Non-pigmented ciliary epithelial cell (primary cell): ENCODE data around the gene ATP6V0D1.

Source experiments
- DNase-seq: peaks from one replicate; pipeline ENCODE4 v3.0.0-alpha.2; 2010; ENCODE audit warnings: low read depth

The ATP6V0D1 gene

DNA sequence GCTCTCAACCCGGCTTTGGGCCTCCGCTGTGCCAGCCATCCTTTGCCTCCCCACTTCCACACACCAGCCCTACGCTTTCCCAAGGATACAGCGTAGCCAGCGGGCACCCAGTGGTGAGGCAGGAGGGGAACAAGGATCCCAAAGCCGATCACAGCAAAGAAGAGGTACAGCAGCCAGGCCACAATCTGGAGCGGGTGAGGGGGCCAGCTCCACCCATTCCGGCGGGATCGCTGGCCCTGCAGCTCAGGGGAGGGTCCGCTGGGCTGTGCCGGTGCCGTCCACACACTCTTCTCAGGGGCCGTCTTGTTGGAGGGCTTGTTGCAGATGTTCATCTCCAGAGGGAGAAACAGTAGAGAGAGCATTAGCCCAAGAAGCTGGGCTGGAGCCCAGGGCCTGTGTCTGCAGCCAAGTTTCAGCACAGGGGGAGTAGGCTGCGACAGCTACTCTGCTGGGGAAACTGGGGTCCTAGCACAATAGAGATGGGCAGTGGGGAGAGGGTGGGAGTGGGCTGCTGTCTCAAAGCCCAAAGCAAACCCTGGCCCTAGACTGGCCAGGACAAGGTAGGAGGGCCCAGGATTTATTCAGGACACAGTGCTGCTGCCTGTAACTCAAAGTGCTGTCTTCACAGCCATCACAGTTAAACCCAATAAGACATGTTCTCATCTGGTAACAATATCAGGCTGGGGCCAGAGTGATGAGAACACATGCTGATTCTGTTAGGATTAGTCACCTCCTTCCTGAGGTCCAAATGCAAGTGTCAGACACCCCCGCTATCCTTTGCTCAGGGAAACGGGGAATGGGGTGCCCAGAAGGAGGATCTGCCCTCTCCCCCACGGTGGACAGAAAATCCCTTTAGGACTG, 74.6 kb downstream of the ATP6V0D1 start:
- DNase-seq = peak; percentile 63

DNA sequence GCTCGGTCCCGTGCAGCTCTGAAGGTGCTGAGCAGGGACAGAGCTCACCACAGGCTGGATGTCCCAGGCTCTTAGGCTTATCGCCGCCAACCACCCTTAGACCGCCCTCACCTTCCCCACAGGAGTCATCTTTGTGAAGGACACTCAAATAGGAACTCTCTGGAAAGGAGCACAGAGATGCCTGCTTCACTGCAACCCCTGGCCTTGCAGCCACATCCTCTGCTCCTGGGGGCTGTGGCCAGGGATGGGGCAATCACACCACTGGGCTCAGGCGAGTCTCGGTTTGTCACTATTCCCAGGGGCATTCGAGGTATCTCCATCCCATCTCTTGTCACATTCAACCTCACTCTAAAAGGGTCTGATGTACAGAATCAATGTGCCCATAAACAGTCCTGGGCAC, 75.6 kb downstream of the ATP6V0D1 start:
- DNase-seq = no peak

DNA sequence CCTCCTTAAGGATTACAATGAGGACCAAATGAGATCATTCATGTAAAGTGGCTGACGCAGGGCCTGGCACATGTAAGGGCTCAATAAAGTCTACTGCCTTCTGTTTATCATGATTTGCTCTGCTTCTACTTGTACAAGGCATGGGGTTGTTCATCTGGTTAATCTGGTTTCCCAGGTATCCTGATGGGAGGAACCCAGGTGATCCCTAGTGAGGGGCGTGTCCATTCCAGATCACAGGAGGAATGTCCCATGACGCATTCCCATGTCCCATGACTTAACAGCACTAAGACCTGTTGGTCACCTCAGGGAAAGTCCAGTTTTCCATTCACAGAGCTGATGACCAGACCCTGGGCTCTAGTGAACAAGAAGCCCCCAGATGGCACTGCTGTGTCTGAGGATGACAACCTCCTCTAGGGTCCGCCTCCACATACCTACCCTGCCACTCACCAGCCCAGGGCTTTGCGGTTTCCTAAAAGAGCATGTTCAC, 76.2 kb downstream of the ATP6V0D1 start:
- no peak for DNase-seq

DNA sequence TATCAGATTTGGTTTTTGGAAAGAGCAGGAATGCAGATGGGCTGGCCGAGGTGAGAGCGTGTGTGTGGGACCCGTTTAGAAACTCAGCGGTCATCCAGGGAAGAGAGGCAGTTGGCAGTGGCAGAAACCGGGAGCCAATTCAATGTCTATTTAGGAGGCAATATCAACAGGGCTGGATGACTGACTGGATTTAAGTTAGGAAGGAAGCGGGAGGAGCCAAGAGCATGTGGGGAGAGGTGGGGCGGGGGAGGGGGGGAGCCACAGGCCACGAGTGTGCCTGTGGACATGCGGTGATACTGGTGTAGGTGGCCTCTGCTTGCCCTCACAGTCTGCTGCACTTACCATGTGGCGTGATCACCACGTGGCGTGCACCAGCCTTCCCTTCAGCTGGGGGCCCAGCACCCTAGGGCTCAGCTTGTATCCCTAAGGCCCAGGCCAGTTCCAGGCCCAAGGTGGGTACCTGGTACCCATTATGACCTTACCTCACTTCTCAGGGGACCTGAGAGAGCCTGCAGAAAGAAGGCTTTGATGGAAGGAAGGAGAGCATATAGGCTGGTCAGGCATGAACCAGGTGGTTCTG, 76.9 kb downstream of the ATP6V0D1 start:
- DNase-seq = no peak

DNA sequence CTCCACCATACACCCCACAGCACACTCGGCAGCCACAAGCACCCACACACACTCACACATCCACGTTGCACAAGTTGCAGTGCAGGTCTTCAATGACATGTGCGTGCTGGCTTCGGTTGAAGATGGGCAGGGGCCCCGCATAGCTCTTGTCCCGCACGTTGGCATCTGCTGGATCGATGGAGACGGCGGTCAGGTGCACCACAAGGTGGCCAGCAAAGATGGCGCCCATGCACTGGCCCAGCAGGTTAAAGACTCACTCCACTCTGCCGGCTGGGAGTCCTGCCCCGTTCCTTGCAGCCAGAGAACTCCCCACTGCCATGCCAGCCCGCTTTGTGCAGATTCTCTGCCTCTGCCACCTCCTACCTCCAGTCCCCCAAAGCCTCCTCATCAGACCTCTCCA, 80.1 kb downstream of the ATP6V0D1 start:
- no peak for DNase-seq

DNA sequence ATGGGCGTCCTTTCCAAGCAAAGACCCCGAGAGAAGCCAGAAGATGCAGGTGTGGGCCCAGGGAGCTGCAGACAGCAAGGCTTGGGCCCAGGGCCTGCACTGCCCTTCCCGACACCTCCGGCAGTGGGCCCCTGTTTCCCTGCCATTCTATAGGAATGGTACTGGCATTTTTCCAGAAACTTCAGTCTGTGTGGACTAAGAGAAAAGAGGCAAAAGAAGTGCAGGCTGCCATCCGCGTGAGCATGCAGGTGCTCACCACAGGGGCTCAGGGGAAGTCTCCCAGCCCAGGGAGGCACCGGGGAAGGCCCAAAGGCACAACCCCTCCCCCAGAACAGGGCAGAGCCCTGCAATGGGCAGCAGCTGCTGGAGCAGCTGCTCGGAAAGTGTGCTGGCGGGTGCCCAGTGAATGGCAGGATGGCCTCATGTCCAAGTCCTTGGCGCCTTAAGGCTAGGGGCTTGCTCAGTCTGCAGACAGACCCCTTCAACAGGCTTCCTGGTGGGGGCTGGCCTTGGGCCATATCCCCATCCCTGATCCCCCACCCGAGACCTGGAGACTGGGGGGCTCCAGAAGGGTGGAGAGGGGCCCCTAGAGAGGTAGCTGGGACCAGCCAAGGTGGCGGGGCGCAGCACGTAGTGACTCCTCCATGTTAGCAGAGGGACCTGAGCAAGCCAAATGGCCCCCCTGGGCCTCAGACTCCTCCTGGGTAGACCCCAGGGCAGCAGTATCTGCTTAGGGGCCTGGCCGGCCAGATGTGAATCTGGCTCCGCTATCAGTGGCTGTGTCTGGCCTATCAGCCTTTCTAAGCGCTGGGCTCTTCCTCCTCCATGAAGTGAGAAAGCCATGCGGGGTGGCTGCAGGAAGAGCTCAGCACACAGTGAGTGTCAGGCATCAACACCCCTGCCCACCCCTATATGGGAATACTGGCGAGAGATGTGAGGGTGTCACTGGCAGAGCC, 80.9 kb downstream of the ATP6V0D1 start:
- DNase-seq = no peak

DNA sequence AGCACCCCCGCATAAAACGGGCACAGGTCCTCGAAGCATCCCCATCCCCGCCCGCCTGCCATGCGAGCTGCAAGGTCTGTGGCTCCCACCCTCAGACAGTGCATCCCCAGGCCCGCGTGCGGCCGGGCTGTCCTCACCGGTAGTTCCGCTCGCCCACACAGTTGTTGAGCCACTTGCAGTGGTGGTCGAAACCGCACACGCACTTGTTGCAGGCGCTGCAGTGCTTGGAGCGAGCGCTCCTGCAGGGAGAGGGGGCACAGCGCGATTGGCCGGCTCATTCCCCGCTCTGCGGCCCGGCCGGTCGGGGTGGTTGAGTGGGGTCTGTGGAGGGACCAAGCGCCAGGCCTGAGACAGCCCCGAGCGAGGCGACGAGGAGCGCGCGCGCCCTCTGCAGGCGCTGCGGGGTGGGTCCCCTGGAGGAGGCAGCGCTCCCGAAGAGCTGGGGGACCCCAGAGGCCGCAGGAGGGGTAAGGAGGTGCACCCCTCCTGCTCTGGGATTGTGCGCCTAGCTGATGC, 81.7 kb downstream of the ATP6V0D1 start:
- DNase-seq = no peak

DNA sequence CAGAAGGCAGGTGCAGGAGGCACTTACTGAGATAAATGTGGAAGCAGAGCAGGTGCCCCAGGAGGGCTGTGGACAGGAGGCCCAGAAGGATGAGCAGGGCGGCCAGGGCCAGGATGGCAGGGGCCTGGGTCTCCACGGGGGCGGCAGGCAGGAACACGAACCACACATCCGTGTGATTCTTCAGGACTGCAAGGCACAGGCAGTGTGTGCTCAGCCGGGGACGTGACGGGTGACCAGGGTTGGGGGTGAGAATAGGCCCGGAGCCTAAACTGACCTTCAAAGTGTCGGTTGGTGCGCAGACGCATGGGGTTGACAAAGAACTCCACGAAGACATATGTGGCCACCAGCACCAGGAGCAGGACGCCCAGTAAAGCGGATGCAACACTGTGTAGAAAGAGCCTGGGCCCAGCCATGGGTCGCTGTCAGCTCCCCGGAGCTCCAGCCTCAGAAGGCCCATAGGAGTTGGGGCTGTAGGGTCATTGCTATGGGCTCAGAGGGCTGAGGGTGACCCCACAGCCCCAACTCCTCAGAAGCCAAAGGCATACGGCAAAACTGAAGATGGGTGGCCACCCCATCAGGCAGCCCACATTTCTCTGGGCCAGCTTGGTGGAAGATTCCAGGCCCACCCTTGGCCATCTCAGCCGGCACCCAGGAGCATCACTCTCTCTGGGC, 82.3 kb downstream of the ATP6V0D1 start:
- no peak for DNase-seq

DNA sequence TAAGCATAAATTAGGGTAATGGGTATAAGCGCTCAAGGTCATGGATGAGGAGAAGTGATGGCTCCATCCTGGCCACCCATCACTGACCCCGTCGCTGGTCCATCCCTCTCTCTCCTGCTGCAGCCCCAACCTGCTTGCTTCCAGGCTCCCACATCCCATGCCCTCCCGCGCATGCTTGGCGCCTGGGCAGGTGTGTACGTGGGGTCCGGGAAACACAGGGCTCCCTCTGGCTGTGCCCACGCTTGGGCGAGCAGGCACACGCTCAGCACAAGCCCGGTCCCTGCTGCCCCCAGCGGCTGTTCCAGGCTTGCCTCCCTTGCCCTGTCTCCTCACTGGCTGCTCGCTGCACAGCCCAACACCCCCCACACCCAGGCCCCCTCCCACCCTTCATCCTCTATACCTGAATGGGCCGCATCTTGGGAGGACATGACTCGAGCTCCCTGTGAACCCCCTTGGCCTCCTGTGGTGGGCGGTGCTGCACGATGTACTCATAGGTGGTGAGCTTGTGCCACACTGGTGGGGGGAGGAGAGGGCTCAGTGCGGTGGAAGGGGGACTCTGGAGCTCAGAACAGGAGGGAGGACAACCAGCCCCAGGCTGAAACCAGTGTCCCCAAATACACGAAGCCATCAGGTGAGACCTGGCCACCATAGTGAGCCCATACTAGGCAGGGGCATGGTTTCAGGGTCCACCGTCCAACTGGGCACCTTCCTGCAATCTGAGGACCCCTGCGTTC, 83.0 kb downstream of the ATP6V0D1 start:
- DNase-seq = no peak

DNA sequence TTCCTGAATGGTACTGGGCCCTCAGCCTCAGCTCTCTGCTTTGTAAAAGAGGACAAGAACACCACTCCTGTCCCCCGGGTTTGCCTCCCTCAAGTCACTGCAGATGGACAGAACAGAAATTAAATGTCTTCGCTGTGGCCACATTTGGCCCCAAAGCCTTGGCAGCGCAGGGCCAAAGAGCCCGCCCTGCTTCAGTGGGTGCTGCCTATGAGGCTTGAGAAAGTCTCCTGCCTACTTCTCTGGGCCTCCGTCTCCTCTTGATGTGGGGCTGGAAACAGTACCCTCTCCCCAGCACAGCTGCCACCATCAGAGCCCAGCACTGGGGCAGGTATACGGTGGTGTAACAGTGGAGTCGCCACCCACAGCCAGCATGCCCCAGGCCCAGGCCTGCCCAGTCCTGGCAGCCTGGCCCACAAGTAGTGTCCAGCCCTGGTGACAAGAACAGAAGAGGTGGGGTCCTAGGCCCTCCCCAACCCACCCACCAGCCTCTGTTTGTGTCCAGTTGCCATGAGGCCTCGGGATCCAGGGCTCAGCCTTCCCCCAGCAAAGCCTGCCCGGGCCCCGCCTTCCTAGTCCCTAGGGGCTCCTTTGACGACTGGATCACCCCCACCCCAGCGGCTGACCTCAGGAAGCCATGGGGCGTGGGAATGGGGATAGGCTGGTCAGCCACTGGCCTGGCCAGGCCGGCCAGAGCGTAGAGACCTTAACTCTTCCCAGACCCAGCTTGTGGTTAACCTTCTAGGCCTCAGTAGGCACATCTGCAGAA, 83.7 kb downstream of the ATP6V0D1 start:
- DNase-seq = no peak

DNA sequence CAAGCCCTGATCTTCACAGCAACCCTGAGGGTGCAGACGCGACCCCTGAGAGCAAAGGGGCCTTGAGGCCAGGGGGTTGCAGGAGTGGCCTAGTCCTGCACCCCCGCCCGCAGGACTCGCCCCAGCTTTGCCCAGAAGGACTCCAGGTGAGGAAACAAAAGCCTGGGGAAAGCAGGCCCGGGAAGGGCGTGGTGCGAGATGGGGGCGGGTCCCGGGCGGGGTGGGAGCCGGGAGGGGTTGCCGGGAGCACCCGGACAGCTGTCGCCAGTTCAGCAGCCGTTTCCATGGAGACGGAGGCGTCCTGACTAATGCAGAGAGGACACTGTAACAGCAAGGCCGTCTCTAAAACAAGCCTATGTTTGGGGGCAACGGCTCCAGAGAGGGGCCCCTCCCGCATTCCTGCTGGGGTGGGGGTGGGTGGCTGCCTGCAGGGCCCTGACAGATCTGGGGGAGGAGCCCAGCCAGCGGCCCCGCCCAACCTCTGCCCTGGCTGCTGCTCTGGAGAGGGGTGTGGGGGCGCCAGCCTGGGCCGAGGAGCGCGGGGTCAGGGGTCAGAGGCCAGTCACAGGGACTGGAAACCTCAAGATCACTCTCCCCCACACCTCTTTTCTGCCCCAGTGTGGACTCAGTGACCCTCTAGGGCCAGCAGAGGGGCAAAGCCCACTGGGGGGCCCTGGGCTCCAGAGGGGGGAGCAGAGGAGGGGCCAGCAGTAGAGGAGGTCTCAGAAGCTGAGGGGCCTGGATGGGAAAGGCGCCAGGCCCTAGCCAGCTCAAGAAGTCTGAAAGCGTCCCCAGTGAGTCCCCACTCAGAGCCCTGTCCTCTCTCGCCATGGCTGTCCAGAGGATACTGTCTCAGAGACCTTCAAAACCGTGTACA, 84.6 kb downstream of the ATP6V0D1 start:
- no peak for DNase-seq

DNA sequence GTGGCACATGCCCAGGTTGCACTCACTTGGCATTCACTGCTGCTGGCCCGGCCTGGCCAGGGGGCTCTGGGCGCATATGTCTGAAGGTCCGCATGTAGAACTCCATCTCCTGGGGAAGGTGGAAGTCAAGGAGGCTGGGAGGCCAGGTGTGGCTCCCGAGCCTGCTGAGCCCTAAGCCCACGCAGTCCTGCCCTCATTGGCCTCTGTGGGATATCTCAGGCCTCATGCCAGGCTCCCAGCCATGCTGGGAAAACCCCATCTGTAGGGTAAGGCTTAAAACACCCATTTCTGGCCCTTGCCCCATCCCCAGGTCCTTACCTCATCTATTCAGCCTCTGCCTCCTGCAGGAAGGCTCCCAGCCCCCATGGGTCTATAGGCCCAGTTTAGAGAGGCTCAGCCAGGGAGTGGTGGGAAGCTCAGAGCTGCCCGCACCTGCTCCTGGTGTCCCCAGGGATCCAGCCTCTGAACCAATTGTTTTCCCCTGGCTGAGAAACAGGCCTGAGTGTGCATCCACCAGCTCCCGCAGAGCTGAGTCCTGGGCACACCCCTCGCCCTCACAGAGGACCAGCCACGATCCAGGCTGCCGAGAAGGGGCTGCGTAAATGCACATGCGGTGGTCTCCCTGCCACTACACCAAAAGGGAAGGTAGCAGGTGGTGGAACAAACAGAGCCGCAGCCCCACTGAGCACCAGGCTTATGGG, 85.3 kb downstream of the ATP6V0D1 start:
- no peak for DNase-seq

DNA sequence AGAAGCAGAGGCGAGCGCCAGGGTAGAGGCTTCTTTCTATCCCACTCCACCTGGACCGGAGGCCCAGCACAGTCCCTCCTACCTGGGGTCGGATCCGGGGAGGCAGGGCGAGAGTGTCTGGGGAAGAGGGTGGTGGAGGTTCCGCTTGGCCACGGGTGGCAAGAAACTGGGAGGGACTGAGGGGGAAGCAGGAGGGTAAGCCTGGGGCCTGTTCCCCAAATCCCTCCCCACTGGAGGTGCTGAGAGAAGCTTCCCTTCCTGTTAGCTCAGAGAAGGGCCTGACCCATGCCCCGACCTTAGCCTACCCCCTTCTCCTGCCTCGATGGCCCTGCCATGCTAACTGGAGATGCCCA, 85.9 kb downstream of the ATP6V0D1 start:
- DNase-seq = no peak

DNA sequence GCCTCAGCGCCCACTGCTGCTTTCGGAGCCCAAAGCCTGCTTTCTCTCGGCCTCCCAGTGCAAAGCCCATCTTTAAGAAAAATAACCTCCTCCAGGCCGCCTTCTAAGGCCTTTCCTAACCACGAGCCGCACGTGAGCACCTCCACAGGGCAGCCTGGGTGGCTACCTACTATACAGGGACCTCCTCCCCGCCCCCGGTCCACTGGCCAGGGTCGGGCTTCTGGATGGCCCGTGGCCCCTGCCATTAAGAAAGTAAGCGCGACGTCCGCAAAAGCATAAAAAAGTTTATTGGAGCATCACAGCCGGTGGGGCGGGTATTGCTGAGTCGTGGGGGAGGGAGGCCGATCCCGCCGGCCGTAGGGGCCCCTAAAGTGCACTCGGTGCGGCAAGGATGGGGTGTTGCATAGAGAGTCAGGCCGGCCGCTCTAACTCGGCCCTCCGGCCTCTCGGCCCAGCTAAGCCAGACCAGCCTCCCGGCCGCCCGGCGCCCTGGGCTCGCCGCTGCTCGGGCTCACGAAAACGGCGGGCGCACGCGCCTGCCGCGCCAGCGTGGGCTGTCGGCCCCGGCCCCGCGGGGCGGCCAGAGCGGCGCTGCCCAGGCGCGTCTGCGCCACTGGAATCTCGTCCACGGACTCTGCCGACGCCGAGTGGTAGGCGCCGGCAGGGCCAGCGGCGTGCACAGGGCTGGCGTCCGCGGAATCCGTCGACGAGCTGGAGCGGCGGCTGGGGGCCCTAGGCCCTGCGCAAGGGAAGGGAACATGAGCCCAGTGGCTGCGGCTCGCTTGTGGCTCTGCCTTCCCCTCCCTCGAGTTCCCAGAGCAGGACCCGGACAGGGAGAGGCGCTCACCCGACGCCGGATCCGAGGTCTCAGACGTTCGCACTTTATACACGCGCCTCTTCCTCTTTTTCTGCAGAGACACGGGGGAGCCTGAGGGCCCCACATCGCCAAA, 86.5 kb downstream of the ATP6V0D1 start:
- no peak for DNase-seq

DNA sequence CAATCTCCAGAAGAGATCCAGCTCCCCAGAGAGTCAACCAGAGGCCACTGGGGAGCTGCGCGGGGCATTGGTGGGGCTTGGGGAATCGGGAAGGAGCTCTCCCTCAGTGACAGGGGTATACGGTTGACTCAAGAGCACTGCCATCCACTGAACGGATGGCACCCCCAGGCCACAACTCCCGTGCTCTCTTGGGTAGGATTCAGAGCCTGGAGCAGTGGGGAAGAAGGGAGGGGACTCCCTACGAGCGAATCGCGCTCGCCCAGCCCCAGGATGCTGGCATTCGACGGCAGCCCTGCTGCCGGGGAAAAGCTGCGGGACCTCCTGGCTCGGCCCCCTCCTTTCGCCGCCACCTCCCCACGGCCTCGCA, 87.2 kb downstream of the ATP6V0D1 start:
- DNase-seq = no peak

DNA sequence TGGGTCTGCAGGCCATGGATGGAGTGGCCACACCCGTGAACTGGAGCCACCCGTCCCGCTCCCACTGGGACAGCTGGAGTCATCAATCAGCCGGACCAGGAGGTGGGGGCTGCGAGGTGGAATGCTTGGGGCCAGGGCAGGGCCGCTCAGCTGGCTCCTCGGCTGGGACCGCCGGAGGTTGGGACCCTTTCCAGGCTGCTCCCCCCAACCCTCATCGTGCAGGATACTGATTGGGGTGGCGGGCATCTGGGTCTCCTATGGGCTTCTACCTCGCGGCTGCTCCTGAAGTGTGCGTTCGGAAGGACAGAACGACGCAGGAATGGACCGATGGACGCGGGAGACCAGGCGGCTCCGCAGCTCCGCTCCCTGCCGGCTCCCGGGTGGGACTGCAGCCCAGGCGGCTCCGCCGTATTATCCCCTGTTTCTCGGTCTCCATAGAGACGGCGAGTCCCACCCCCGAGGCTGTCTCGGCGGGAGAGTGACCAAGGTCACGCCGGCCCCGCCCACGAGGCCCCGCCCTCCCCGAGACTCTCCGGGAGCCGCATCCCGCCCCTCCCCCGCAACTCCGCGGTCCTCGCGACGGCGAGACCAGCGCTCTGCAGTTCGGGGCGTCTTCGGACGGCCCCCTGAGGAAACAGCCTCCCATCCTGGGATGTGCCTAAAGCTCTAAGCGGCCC, 87.7 kb downstream of the ATP6V0D1 start, which contains the start of gene TPPP3:
Gene TPPP3 (minus strand): TSS at position 388 of the 677 bp plus-strand sequence. CDS start 2,387 bp downstream, outside the sequence.
- peak; percentile 26 for DNase-seq
